Posterior vena cava (tissue), 2 donors: Measurements from ENCODE around the gene IBA57. TPM values are rescaled to one million over a fixed set of nuclear protein-coding genes. Genes with fewer than 3 reads are reported as not detected.

Source experiments
- DNase-seq: peaks from one replicate; pipeline ENCODE4 v3.0.0-alpha.2; 2020; ENCODE audit warnings: low spot score
- intact Hi-C, 2 donors: fragments of 100-400 bp; cut with DNase I; formaldehyde crosslinking; loops; one replicate each; pipeline versions ENCODE4 v1.14.1 to v1.14.2; 2022 to 2023
- total RNA-seq, 2 donors: library from RNA; stranded (reverse); fragmentation: NEBNext Ultra II Directional; extraction: Animal tissue kit (Norgen Biotek cat#: 25700); gene quantifications; one replicate each; pipeline ENCODE4 v1.2.1, GENCODE V29; 2021
- donor health status: DM: yes; HTN: yes; CAD: no.
- donor health status: DM: yes; HTN: yes; CAD: no.

IBA57 gene
- total RNA-seq, 2 donors from 2014 or later, result 7.4 to 7.8 TPM

DNA sequence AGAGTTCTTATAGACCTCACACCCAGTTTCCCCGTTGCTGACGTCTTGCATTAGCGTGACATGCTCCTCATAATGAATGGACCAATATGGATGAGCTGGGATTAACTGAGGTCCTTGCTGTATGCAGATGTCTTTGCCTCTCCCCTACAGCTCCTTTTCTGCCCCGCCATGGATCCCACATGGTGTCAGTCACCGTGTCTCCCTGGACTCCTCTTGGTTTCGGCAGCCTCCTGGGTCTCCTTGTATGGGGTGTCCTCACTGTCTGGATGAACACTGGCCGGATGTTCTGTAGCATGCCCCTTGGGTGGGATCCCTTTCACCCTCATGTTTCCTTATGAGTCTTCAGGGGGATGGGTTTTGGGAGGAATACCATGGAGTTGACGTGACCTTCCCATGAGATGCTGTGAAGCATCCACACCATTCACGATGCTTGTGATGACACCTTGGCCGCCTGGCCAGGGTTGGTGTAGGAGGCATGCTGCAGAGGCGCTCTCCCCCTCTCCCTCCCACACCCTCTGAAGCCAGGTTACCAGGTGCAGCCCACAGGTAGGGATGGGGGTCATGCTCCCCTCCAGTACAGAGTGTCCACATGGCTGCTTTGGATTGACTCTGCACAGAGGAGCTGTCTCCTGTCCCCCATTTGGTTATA is 11.5 kb upstream of the IBA57 start:
- intact Hi-C loops, result no loop called here
- DNase-seq, result peak; percentile 45

DNA sequence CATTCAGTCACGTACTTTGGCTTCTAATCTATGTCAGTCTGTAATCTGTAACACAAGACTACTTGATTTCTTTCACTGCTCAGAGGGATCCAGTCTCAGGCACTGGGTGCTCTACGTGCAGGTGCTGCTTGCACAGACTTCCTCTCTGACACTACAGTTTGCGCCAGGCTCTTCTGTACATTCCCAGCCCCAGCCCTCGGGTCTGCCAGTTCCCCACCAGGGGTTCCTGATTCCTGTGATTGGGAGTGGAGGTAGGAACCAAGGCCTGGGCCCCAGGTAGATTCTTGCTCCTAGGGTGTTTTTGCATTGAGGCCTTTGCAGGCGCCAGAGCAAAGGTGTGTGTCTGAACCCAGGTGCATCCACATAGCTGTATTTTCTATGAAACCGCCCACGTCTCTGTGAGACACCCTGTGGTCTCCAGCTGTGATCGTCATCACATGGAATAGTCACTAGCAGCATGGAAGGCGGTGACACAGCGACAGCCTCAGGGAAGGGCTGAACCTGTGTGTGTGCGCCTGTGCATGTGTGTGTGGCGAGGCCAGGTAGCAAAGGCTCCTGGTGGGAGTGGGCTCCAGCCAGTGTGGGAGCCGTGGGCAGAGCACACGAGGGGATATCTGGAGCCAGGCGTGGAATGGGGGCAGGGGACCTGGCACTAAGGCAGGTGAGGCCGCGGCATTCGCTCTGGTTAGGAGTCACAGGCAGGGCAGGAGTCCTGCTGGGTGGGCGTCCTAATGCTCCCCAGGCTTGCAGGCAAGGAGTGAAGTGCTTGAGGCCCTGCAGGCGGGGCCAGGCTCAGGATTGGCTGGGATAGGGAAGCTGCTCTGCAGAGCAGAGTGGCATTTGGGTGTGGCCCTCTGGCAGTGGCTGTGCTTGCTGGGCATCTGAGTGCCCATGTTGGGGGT is 10.7 kb upstream of the IBA57 start:
- intact Hi-C loops, result no loop called here
- peak; percentile 72 for DNase-seq

DNA sequence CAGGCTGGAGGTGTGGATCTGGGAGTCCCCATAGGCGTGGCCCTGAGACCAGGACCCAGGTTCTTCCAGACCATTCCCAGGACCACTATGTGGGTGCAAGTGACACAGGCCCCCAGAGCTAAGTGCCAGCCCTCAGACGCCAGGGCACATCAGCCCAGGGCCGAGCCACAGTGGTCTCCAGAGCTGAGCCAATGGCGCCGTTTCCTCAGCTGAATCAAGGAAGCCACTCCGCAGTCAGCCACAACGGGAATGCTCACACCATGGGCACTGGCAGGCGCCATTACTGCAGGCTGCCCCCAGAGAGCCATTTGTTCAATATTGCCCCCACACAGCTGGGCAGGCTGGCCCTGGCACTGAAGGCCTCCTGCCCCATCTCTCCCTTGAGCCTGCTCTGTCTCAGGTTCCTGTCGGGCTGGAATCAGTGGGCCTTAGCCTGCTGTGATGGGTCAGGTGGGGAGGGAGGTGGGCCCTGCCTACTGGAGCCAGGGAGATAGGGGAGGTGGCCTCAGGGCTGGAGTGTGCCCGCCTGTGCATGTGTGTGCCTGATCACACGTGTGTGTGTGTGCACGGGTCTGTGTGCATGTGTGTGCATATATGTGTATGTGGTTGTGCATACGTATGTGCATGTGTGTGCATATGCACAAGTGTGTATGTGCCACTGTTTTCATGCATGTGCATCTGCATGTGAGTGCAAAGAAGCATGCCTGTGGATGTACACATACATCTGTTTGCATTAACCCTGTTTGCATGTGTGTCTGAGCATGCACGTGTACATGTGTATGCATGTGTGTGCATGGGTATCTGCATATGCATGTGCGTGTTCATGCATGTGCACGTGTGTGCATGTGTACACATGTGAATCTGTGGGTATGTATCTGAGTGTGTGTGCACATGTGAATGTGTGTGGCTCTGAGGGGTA is 9.7 kb upstream of the IBA57 start:
- intact Hi-C loops, result no loop called here
- peak; percentile 69 for DNase-seq

DNA sequence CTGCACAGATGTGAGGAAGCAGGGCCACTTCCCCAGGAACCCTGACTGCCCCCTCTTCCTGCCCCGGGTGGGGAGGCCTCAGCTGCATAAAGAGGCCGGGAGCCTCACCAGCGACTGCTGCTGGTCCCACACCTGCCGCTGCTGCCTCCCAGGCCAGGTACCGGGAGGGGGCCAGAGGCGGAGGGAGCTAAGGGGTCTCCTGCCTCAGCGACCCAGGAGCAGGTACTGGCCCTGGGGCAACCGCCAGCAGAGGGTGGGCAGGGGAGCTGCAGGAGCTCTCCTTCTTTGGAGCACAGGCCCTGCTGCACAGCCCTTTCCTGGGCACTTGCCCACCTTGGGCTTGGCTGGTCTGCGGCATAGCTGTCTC is 9.1 kb upstream of the IBA57 start:
- DNase-seq, result peak; percentile 66
- intact Hi-C loops, result no loop called here

DNA sequence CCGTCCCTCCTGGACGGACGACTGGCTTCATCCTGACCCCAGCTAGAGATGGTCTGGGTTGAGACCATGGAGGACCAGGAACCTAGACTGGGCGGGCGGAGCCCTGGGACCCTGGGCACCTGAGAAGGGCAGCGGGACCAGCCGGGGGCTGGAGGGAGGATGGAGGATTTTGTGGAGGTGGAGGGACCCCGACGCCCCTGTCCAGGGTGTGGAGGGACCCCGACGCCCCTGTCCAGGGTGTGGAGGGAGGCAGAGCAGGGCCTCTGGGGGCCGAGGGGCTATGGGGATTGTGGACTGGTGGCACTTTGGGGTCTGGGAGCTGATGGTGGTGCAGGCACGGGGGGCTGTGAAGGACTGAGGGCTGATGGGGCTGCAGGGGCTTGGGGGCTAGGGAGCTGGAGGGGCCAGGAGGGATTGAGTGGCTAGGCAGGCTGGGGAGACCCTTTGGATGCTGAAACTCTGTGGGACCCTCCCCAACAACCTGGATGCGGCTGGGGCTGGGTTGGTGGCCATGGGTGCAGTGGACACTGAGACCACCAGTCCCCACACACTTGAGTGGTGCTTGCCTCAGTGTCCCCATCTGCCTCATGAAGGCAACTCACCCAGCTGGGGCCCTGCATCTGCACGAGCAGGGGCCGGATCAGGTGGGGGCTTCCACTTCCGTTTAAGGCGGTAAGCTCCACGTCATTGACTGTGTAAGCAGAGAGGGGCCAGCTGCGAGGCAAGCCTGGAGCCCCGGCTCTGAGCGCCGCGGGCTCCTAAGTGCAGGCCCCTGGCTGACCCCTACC is 8.5 kb upstream of the IBA57 start:
- DNase-seq, result peak; percentile 76
- intact Hi-C loops, result no loop called here

DNA sequence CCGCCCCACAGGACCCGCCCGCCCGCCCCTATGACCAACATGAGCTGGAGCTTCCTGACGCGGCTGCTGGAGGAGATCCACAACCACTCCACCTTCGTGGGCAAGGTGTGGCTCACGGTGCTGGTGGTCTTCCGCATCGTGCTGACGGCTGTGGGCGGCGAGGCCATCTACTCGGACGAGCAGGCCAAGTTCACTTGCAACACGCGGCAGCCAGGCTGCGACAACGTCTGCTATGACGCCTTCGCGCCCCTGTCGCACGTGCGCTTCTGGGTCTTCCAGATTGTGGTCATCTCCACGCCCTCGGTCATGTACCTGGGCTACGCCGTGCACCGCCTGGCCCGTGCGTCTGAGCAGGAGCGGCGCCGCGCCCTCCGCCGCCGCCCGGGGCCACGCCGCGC is 7.9 kb upstream of the IBA57 start:
- intact Hi-C loops, result no loop called here
- no peak for DNase-seq

DNA sequence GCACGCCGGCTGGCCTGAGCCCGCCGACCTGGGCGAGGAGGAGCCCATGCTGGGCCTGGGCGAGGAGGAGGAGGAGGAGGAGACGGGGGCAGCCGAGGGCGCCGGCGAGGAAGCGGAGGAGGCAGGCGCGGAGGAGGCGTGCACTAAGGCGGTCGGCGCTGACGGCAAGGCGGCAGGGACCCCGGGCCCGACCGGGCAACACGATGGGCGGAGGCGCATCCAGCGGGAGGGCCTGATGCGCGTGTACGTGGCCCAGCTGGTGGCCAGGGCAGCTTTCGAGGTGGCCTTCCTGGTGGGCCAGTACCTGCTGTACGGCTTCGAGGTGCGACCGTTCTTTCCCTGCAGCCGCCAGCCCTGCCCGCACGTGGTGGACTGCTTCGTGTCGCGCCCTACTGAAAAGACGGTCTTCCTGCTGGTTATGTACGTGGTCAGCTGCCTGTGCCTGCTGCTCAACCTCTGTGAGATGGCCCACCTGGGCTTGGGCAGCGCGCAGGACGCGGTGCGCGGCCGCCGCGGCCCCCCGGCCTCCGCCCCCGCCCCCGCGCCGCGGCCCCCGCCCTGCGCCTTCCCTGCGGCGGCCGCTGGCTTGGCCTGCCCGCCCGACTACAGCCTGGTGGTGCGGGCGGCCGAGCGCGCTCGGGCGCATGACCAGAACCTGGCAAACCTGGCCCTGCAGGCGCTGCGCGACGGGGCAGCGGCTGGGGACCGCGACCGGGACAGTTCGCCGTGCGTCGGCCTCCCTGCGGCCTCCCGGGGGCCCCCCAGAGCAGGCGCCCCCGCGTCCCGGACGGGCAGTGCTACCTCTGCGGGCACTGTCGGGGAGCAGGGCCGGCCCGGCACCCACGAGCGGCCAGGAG is 7.2 kb upstream of the IBA57 start:
- no peak for DNase-seq
- intact Hi-C loops, result no loop called here

DNA sequence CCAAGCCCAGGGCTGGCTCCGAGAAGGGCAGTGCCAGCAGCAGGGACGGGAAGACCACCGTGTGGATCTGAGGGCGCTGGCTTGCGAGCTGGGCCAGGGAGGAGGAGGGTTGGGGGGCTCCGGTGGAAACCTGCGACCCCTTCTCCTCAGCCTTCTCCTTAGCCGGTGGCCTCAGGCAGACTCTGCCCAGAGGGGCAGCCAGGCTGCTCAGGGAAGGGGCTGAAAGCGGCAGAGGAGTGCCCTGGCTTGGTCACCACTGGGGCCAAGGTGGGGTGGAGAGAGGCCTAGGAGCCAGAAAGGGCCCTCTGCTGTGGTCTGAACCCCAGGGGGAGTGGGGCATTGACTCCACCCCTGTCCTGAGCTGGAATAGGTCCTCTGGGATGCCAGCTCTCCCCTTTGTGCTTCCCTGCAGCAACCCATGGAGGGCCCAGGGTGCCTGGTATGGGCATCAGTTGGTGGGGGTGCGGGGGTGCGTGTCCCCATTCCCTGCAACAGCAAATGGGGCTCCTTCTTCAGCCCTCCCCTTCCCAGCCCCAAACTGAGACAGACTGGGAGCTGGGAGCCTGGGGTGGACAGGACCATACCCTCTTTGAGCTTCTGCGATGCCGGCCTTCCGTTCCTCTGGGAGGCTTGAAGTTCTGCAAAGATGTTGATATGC is 6.5 kb upstream of the IBA57 start:
- intact Hi-C loops, result no loop called here
- no peak for DNase-seq

DNA sequence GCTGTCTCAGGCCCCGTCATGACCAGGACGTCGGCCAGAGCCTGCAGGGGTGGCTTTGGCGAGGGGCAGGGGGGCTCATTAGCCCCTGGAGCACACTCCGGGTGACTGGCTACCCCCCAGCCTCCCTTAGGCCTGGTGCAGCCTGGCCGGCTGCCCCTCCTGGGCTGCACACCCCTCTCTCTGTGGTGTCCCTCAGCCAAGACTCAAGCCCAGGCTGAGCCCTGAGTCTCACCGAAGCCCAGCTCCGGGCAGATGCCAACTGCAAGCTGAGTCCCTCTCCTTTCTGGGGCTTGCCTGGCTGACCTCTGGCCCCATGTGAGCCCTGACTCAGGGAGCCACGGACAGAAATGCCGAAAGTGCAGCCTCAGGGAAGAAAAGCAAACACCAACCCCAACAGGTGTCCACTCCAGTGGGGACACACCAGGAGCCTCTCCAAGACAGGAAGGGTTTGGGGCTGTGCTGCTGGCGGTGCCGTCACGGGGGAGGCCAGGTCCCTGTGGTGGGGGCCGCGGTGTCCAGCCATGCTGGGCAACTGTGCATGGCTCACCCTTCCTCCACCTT is 5.3 kb upstream of the IBA57 start:
- DNase-seq, result no peak
- intact Hi-C loops, result no loop called here

DNA sequence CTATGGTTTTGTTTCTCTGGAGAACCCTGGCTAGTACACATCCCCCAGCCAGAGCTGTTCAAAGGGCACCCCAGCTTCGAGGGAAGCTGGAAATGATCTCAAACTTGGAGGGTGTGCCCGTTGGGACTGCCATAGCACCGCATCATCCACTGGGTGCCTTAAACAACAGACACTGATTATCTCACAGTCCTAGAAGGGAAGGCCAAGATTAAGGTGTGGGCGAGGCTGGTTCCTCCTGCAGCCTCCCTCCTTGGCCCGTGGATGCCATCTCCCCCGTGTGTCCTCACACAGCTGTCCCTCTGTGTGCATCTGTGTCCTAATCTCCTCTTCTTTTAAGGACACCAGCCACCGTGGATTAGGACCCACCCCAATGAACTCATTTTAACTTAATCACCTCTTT is 4.2 kb upstream of the IBA57 start:
- intact Hi-C loops, result no loop called here
- no peak for DNase-seq

DNA sequence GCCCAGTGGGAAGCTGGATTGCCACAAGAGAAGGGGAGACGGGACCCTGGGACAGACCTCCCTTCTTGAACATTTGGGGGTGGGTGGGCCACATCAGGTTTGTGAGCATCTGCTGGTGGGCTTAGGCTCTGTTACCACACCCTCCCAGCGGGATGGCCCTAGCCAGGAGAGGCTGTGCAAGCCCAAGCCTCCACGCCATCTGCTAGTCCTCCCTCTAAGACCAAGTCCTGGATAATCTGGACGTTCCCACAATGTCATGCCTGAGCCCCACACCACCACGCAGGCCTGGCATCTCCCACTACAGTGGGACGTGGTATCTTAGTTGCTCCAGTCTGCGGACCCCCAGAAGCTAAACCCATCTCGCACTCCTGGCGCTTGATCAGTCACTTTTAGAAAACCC is 3.7 kb upstream of the IBA57 start:
- intact Hi-C loops, result no loop called here
- DNase-seq, result no peak

DNA sequence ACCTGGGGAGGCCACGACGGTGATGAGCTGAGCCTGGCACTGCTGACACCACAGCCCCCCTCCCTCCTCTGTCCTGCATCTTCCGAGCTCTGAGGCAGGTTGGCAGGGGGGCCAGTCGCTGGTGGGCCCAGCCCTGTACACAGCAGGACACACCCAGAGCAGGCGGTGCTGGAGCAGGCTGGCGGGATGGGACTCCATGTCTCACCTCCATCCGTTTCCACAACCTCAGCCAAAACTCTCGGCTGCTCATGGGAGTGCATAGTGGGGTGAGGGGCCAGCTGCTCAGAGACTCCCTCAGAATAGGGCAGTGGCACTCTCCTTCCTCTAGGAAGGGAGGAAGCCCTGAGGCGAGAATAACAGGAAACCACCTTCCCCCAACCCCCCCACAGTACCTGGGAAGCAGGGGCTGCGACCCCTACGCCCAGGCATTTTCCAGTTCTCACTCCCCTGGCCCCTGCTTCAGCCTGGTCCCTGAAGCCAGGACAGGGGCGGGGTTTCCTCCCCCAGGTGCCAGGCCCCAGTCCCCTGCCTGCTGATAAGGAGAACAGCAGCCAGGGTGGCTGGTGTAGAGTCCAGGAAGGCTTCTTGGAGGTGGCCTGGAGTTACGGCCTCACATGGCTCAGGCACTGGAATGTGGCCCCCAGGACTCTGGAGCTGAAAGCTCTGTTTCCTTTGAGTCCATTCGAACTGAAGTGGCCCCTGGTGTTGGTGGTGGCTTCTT is 3.2 kb upstream of the IBA57 start:
- intact Hi-C loops, result no loop called here
- DNase-seq, result peak; percentile 81

DNA sequence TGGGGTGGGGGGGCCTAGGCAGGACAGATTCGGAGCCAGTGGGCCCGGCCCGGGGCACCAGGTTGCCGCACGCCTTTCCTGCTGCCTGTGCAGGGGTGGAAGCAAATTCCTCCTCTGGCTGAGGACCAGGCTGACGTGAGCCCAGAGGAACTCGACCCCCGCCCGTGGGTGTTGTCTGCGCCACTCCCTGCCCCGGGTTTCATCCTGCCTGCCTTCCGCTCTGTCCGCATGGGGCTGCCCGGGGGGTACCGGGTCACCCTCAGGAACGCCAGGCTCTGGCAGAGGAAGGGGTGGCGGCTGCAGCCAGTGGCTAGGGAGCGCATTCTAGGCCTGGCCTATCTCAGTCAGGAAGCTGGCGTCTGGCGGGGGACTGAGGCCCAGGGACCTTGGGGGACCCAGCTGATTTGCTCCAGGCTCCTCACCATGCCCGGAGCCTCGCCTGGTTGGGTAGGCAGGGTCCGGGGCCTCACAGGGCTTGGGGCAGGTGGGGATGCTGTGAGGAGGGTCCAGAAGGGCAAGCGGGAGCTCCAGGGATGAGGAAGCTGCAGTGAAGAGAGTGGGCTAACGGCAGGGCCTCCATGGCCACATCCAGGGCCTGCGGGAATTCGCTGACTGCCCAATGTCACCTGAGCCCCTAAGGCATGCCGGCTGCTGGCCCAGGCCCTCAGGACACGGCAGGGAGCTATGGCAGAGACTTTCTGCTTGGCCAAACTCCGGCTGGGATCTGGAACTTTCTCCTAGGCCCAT is 2.4 kb upstream of the IBA57 start:
- intact Hi-C loops, result no loop called here
- peak; percentile 89 for DNase-seq

DNA sequence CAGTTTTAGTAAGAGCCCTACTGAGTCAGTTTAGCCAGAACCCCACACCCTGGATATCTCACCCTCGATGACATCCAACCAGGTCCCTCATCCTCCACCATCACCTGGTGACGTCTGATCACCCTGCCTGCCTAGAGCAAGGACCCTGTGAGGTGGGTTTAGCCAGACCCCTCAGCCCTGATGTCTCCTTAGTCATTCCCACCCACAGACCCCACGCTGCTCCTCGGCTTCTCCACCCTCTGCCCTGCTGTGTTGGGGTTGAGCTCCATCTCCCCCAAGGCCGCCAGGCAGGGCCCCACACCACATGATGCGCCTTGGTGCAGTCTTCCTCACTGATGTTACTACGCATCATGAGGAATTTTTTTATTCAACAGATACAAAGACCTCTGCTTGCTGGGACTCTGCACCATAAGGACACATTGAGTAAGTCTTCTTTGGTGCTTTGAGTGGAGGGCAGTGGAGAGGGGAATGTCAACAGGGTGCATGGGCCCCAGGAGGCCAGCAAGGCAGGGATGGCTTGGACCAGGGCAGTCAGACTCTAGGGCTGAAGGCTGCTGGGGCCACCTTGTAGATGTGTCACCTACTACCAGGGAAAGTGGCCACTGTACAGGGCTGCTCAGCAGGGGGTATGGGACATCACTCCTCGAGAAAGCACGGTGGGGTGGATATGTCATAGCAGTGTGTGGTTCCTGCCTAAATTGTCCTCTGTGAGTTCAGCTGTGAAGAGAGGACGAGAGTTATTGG is 1.7 kb upstream of the IBA57 start:
- intact Hi-C loops, result no loop called here
- DNase-seq, result no peak

DNA sequence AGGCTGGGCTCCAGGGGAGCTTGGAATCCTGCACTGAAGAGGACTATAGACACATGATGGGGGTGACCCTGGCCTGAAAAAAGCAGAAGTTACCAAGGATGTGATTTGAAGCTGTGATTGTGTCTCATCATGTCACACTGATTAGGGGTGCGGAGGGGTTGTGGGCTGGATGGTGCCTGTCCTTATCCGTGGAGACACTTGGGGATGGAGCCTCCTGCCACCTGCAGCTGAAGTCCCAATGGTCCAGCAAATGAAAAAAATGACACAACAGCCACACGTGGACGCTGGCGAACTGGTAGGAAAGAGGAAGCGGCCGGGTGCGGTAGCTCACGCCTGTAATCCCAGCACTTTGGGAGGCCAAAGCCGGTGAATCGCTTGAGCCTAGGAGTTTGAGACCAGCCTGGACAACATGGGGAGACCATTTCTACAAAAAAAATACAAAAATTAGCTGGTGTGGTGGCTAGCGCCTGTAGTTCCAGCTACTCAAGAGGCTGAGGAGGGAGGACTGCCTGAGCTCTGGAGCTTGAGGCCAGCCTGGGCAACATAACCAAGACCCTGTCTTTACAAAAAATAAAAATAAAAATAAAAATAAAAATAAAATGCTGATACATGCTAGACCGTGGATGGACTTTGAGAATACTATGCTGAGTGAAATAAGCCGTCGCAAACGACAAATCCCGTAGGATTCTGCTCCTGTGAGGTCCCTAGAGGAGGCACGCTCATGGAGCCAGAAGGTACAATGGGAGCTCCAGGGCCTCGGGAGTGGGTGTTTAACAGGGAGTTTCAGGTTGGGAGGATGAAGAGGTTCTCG is 838 bp upstream of the IBA57 start:
- intact Hi-C loops, result no loop called here
- peak; percentile 82 for DNase-seq
